GM13976 (cell line): ENCODE measurements around the gene LRP8.

Experiments
- DNase-seq: peaks from one replicate; pipeline ENCODE4 v3.0.0; 2012; ENCODE audit warnings: low spot score
- in situ Hi-C: fragments of 300-500 bp; cut with MboI; formaldehyde crosslinking; loops from one replicate; pipeline ENCODE4 v1.12.0; 2022; ENCODE audit warnings: low sequenced_read_pairs, mixed read lengths, inconsistent platforms; ENCODE audit not compliant: unreplicated experiment
- TF ChIP-seq, protein P1 (sequence below): IDR thresholded peaks from 2 replicates; pipeline ENCODE4 v1.5.1; 2012; ENCODE audit warnings: borderline replicate concordance, mild to moderate bottlenecking; ENCODE audit not compliant: insufficient read depth; ENCODE audit errors: extremely low read depth, missing control alignments, control extremely low read depth

LRP8 gene

DNA sequence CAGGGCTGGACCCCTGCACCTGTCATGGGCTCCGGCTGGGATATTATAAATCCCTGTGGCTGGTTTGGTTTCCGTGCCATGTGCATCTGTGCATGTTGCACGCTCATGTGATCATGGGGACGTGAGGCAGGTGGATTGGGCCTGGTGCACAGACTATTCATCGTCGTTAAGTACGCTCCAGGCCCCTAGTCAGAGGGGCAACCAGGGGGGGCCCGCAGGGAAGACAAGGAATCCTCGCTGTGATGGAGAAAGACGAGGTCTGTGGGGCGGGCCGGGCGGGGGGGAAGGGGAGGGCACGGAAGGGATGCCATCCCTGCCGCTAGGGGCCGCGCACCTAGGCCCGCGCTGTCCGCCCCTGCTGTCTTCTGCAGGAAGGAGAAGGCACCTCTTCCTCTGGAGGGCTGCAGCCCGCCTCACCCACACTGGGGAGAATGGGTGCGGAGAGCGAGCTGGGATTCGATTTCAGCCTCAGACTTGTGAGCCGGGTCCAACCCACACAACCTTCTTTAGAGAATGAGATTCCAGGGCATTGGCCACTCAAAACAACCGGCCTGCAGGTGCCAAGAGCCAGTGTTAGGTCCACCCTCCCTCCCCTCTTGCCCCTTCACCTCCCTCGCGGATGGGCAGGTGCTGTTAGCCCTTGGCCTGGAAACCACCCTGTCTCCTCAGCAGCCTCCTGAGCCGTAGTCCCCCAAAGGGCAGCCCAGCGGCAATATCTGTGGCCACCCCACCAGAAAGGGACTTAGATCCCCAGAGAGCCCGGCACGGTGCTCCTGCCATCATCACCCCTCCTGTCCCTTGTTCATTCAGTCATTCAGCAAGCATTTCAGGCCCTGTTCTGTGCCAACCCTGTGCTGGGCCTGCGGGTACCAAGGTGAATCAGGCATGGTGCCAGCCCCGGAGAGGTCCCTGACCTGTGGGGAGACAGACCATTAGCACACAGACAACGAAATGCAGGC lies 950 bp upstream of the LRP8 start:
- in situ Hi-C loops, result no loop called here
- no peak for DNase-seq

GRCh38 chr1:53327182-53327913 lies 522 bp downstream of the LRP8 start:
- DNase-seq, result peak; percentile 68
- TF ChIP-seq, protein P1, sequence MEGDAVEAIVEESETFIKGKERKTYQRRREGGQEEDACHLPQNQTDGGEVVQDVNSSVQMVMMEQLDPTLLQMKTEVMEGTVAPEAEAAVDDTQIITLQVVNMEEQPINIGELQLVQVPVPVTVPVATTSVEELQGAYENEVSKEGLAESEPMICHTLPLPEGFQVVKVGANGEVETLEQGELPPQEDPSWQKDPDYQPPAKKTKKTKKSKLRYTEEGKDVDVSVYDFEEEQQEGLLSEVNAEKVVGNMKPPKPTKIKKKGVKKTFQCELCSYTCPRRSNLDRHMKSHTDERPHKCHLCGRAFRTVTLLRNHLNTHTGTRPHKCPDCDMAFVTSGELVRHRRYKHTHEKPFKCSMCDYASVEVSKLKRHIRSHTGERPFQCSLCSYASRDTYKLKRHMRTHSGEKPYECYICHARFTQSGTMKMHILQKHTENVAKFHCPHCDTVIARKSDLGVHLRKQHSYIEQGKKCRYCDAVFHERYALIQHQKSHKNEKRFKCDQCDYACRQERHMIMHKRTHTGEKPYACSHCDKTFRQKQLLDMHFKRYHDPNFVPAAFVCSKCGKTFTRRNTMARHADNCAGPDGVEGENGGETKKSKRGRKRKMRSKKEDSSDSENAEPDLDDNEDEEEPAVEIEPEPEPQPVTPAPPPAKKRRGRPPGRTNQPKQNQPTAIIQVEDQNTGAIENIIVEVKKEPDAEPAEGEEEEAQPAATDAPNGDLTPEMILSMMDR, result no peak
- in situ Hi-C loops, result no loop called here

More for the DNA sequence above, 950 bp upstream of the LRP8 start:
- TF ChIP-seq, protein P1, result peak; percentile 29

DNA sequence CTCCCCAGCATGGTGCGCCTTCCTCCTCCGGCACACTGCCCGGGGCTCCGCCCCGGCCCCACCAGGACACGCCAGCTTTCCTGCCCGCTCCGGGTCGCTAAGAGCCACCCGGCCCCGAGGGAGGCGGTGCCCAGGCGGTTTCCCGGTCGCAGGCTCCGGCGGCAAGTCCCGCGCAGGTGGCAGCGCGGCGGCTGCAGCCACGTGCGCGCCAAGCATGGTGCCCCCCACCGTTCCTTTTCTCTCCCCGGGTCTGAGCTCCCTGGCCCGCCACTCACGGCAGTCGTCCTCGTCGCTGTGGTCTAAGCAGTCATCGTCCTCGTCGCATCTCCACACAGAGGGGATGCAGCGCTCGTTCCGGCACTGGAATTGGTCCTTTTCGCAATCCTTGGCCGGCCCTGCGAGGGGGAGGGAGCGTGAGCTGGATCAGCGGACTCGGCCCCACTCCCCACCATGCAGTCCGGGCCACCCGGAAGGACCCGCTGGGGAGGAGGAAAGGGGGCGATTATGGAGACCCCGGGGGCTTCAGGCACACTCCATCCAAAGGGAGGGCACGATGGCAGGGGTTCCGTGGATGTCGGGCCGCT lies 1.2 kb downstream of the LRP8 start:
- TF ChIP-seq, protein P1, result no peak
- in situ Hi-C loops, result no loop called here
- DNase-seq, result no peak

DNA sequence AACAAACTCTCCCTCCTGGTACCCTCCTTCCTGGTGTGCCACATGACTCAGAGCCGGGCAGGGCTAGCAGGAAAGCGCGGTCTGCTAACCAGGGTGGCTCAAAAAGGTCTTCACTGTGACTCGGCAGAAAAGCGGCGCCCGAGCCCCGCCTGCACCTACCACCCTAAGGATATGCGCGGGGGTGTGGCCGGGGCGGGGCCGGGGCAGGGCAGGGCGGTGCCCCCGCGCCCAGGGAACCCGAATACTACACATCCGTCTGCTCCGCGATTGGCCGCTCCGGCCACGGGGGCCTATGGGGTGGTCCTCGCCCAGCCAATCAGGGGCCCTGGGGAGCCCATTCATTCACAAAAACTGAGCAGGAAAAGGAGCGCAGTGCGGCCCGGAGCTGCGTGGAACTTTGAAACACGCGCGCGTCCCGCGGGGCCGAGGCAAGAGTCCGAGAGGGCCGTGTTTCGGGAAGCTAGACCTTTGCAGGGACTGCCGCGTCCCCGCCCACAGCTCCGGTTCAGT lies 1.7 kb downstream of the LRP8 start:
- in situ Hi-C loops, result no loop called here
- peak; percentile 98 for DNase-seq
- TF ChIP-seq, protein P1, result no peak

GRCh38 chr1:53325326-53326087 lies 2.4 kb downstream of the LRP8 start:
- TF ChIP-seq, protein P1, result no peak
- no peak for DNase-seq
- in situ Hi-C loops, result no loop called here

DNA sequence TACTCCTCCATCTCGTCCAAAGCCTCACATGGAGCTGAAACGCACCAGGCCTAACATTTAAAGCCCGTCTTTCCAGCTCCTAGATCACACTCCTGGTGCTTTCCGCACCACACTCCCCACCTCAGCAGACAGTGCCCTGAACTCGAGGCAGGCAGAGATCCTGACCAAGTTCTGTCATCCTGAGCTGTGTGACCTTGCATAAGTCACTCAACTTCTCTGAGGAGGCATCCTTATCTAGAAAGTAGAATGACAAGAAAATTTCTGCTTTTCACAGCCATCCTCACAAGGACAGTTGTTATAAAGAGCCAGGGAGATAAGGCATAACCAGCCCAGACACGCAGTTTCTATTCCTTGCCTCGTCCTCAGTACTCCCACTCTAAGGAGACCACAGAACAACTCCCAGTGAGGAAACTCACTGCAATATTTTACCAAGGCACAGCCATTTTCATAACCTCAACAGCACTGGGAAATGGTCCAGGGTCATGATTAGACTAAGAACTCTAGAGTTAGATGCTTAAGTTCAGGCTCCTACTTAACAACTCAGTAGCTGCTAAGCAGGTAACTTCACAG lies 3.1 kb downstream of the LRP8 start:
- no peak for DNase-seq
- TF ChIP-seq, protein P1, result no peak

More for the DNA sequence above, 3.1 kb downstream of the LRP8 start:
- in situ Hi-C loops, result no loop called here
